ENCODE measurements around the gene PPP1R7.

GRCh38 chr2:241134711-241135110 lies 15.6 kb upstream of the PPP1R7 start:
- TF ChIP-seq CTCF (IDR thresholded peaks at IDR 0.05) (no peak), RFX5 (IDR thresholded peaks at IDR 0.05; ENCODE audit: low read length) (no peak), TEAD4 (IDR thresholded peaks at IDR 0.05; ENCODE audit: borderline replicate concordance, insufficient read depth) (no peak), RAD21 (IDR thresholded peaks at IDR 0.05; ENCODE audit: low read length) (no peak), TAF1 (IDR thresholded peaks at IDR 0.05; ENCODE audit: borderline replicate concordance, low read depth, low read length) (no peak), POLR2AphosphoS5 (IDR thresholded peaks at IDR 0.05; ENCODE audit: low read depth, low read length) (no peak), GATA2 (CRISPR knock-in tag; IDR thresholded peaks at IDR 0.05) (no peak), RXRA (IDR thresholded peaks at IDR 0.05; ENCODE audit: borderline replicate concordance, low read depth) (no peak), NFIC (IDR thresholded peaks at IDR 0.05; ENCODE audit: borderline replicate concordance) (no peak), USF2 (IDR thresholded peaks at IDR 0.05; ENCODE audit: borderline replicate concordance, low read depth, low read length) (no peak), REST (IDR thresholded peaks at IDR 0.05; ENCODE audit: low read depth, low read length) (no peak), GABPA (IDR thresholded peaks at IDR 0.05; ENCODE audit: low read depth) (no peak)
